IMR-90 (cell line): Measurements from ENCODE around the gene RPS2. TPM values are rescaled to one million over a fixed set of nuclear protein-coding genes. Genes with fewer than 3 reads are reported as not detected.
"Not testable (repeated sequence)": the region's sequence is repeated elsewhere in the genome, so short reads cannot be mapped to it uniquely, and the experiment has no call there.

Experiments
- ATAC-seq: fragments of 200-7000 bp; cut with Tn5 transposase; 2 replicates; pipeline ENCODE4 v1.9.1; 2020; ENCODE audit warnings: low read depth, mild to moderate bottlenecking, moderate library complexity
- BruUV-seq: library from RNA; stranded (reverse); fragments of 400-500 nt; replicated peaks from 2 replicates; lab custom pipeline; 2021; lab: Mats Ljungman, UMichigan
- CTCF ChIA-PET: fragments of 300-600 bp; formaldehyde crosslinking; extraction: SDS; loops from one replicate; lab custom pipeline; 2021; ENCODE audit warnings: antibody characterized with exemption; lab: Yijun Ruan, JAX
- POLR2A ChIA-PET: fragments of 300-600 bp; sonication (Branson Sonifier 250); formaldehyde crosslinking; loops from one replicate; lab custom pipeline; 2022; ENCODE audit warnings: antibody characterized with exemption; ENCODE audit not compliant: unreplicated experiment; lab: Charles Lee
- DNase-seq: peaks from one replicate; pipeline ENCODE4 v3.0.0; 2013
- H2AFZ ChIP-seq: replicated peaks from 2 replicates; pipeline ENCODE3; 2013; ENCODE audit warnings: low read length, mild to moderate bottlenecking; ENCODE audit not compliant: poor library complexity
- H2AK5ac ChIP-seq: 2 replicates; pipeline ENCODE4 v1.6.1; 2013; ENCODE audit warnings: low read depth, low read length, inconsistent platforms
- H2AK9ac ChIP-seq: replicated peaks from 2 replicates; pipeline ENCODE3; 2013; ENCODE audit warnings: mild to moderate bottlenecking, low read depth, low read length, moderate library complexity; ENCODE audit not compliant: poor library complexity
- H2BK120ac ChIP-seq: 2 replicates; pipeline ENCODE4 v1.6.1; 2013; ENCODE audit warnings: low read depth, low read length, inconsistent platforms
- H2BK15ac ChIP-seq: 3 replicates; pipeline ENCODE4 v1.6.1; 2013; ENCODE audit warnings: low read depth, low read length, inconsistent platforms
- H2BK20ac ChIP-seq: 2 replicates; pipeline ENCODE4 v1.6.1; 2013; ENCODE audit warnings: low read depth, mild to moderate bottlenecking, inconsistent platforms, low read length, moderate library complexity
- H2BK5ac ChIP-seq: 2 replicates; pipeline ENCODE4 v1.6.1; 2013; ENCODE audit warnings: mild to moderate bottlenecking, low read depth, low read length, inconsistent platforms; ENCODE audit not compliant: poor library complexity, severe bottlenecking
- H3K14ac ChIP-seq: replicated peaks from 2 replicates; pipeline ENCODE4 v1.6.1; 2013; ENCODE audit warnings: low read depth, low read length, inconsistent platforms
- H3K18ac ChIP-seq: 2 replicates; pipeline ENCODE4 v1.6.1; 2013; ENCODE audit warnings: low read depth, low read length, control low read depth
- H3K23ac ChIP-seq: 2 replicates; pipeline ENCODE4 v1.6.1; 2013; ENCODE audit warnings: low read depth, low read length, inconsistent platforms
- H3K27ac ChIP-seq: 2 replicates; pipeline ENCODE4 v1.5.1; 2013; ENCODE audit warnings: mild to moderate bottlenecking, control low read depth, low read length; ENCODE audit not compliant: insufficient read depth
- H3K27me3 ChIP-seq: 2 replicates; pipeline ENCODE4 v1.6.1; 2013; ENCODE audit warnings: low read length; ENCODE audit not compliant: control insufficient read depth, insufficient read depth
- H3K36me3 ChIP-seq: 2 replicates; pipeline ENCODE4 v1.6.1; 2013; ENCODE audit warnings: low read length, mixed read lengths; ENCODE audit not compliant: control insufficient read depth, insufficient read depth
- H3K4ac ChIP-seq: 2 replicates; pipeline ENCODE4 v1.6.1; 2013; ENCODE audit warnings: low read depth, low read length, inconsistent platforms
- H3K4me1 ChIP-seq: 2 replicates; pipeline ENCODE4 v1.6.1; 2013; ENCODE audit warnings: low read length, mixed read lengths; ENCODE audit not compliant: control insufficient read depth, insufficient read depth
- H3K4me2 ChIP-seq: 2 replicates; pipeline ENCODE4 v1.6.1; 2013; ENCODE audit warnings: low read depth, mild to moderate bottlenecking, control low read depth, low read length, moderate library complexity
- H3K4me3 ChIP-seq: 2 replicates; pipeline ENCODE4 v1.5.1; 2013; ENCODE audit warnings: low read depth, mild to moderate bottlenecking, control low read depth, low read length, moderate library complexity; ENCODE audit not compliant: insufficient read depth
- H3K56ac ChIP-seq: 2 replicates; pipeline ENCODE4 v1.6.1; 2013; ENCODE audit warnings: low read length, inconsistent platforms; ENCODE audit not compliant: insufficient read depth; ENCODE audit errors: extremely low read depth
- H3K79me1 ChIP-seq, 2 experiments: 2 replicates each; pipeline ENCODE4 v1.6.1; 2013; ENCODE audit warnings: low read length in 2 of 2, inconsistent platforms in 1 of 2, low read depth in 1 of 2
- H3K9ac ChIP-seq: 2 replicates; pipeline ENCODE4 v1.6.1; 2013; ENCODE audit warnings: low read depth, low read length, control low read depth
- H3K9me1 ChIP-seq: 2 replicates; pipeline ENCODE4 v1.6.1; 2013; ENCODE audit warnings: low read length, inconsistent platforms; ENCODE audit not compliant: insufficient read depth
- H3K9me3 ChIP-seq: 2 replicates; pipeline ENCODE4 v1.6.1; 2013; ENCODE audit warnings: low read length; ENCODE audit not compliant: control insufficient read depth, insufficient read depth
- H4K20me1 ChIP-seq: 2 replicates; pipeline ENCODE4 v1.6.1; 2013; ENCODE audit warnings: low read length, inconsistent platforms; ENCODE audit not compliant: insufficient read depth
- H4K5ac ChIP-seq: 2 replicates; pipeline ENCODE4 v1.6.1; 2013; ENCODE audit warnings: mild to moderate bottlenecking, low read depth, low read length, control low read depth
- H4K8ac ChIP-seq, 2 experiments: 2 replicates each; pipeline ENCODE4 v1.6.1; 2013; ENCODE audit warnings: low read depth in 2 of 2, low read length in 2 of 2, control low read depth in 1 of 2, inconsistent platforms in 1 of 2
- H4K91ac ChIP-seq: 2 replicates; pipeline ENCODE4 v1.6.1; 2013; ENCODE audit warnings: low read depth, low read length, inconsistent platforms; ENCODE audit not compliant: insufficient read depth
- CEBPB ChIP-seq: IDR thresholded peaks from 2 replicates; pipeline ENCODE4 v1.6.1; 2012; ENCODE audit warnings: low read depth, low read length, improper control_type of control experiment
- WGBS, 2 experiments: methylation state at CpG; one replicate each; pipeline versions ENCODE4 v1.1.5 to v1.1.7; 2013; ENCODE audit warnings: missing lambda C conversion rate in 2 of 2; ENCODE audit not compliant: insufficient read length in 1 of 2; ENCODE audit errors: extremely low coverage in 2 of 2; 5-methylcytosine and 5-hydroxymethylcytosine counted together
- dilution Hi-C: fragments of 300-500 bp; cut with HindIII; formaldehyde crosslinking; loops from one replicate; pipeline ENCODE4 v1.14.3; 2018; ENCODE audit warnings: low sequenced_read_pairs; ENCODE audit not compliant: unreplicated experiment
- in situ Hi-C: fragments of 300-500 bp; cut with MboI; formaldehyde crosslinking; loops from 3 replicates; pipeline ENCODE4 v1.14.3; 2019; ENCODE audit warnings: low sequenced_read_pairs, inconsistent platforms, mixed read lengths
- intact Hi-C: fragments of 100-400 bp; cut with micrococcal nuclease; formaldehyde crosslinking; loops from 2 replicates; pipeline ENCODE4 v1.10.0; 2022
- polyA plus RNA-seq, 3 experiments: library from polyadenylated mRNA; depleted of rRNA; stranded (reverse); fragments of >200 nt; gene quantifications; 2 replicates each; pipeline ENCODE4 v1.2.3, GENCODE V29; 2012; ENCODE audit warnings: low replicate concordance in 1 of 3
- total RNA-seq: library from RNA; depleted of rRNA; stranded (reverse); fragments of >200 nt; gene quantifications from 2 replicates; pipeline ENCODE4 v1.2.3, GENCODE V29; 2012

Gene RPS2
- total and polyA plus RNA-seq, 2 of the 4 experiments (the other 2 are of a cell fraction) = 2,703 to 6,941 TPM

DNA sequence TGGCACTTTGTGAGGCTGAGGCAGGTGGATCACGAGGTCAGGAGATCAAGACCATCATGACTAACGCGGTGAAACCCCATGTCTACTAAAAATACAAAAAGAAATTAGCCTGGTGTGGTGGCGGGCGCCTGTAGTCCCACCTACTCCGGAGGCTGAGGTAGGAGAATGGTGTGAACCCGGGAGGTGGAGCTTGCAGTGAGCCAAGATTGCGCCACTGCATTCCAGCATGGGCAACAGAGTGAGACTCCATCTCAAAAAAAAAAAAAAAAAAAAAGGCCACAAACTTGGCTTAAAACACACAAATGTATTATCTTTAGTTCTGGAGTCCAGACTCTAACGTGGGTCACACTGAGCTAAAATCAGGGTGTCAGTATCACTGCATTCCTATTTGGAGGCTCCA is 47.1 kb upstream of the RPS2 start:
- H3K27ac ChIP-seq, dilution Hi-C loops, POLR2A ChIA-PET, H2AK5ac ChIP-seq, DNase-seq, H2BK20ac ChIP-seq, H3K27me3 ChIP-seq, H4K8ac ChIP-seq, H3K4me2 ChIP-seq, H3K18ac ChIP-seq, in situ Hi-C loops, H2BK15ac ChIP-seq, H3K14ac ChIP-seq, H3K9ac ChIP-seq, H3K9me3 ChIP-seq, H2AK9ac ChIP-seq, H3K4me3 ChIP-seq, H3K36me3 ChIP-seq, H2AFZ ChIP-seq, H3K23ac ChIP-seq, intact Hi-C loops, H3K4ac ChIP-seq, ATAC-seq, H2BK5ac ChIP-seq, H3K56ac ChIP-seq, H2BK120ac ChIP-seq, H4K5ac ChIP-seq, H4K91ac ChIP-seq, BruUV-seq: not testable (repeated sequence)
- 43% methylated on average over 1 of the region's 9 CpGs; no CpG with 5 or more reads in 1 of the 2 experiments for WGBS, 2 experiments
- H4K20me1 ChIP-seq = peaks cover 24% of the 10 kb centered on the region
- H3K79me1 ChIP-seq = peaks cover 9 to 37% of the 10 kb centered on the region in 2 experiments; a peak in 3 of 4 replicates
- 0 out of 2 replicates have a peak, but pooled peaks have one; percentile 5 for TF ChIP-seq CEBPB
- H3K4me1 ChIP-seq = peaks cover 21% of the 10 kb centered on the region
- CTCF ChIA-PET = interaction anchor here (1.0 kb wide), 1 partner anchor 129 kb away, joined by 5 read pairs; no protein-coding TSS in a partner anchor
- H3K9me1 ChIP-seq = peaks cover 15% of the 10 kb centered on the region
